ENCODE measurements around the gene THBS2.

The THBS2 gene

DNA sequence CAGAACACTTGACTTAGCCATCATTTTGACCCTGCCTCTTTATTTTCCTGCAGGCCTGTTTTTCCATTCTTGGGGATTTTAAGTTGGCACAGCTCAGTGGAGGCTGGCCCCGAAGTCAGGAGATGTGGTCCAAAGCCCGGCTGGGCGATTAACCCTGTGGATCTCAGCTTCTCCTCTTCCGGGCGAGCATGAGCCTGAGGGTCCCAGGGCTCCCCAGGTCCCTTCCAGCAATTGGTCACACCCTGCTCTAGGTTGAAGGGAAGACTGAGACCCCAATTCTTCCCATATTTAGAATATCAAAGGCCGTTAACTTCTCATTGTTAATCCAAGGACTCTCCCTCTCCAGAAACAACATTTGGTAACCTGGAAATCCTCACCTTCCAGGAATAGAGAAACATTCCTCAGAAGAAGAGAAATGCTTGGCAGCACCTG lies 2.3 kb downstream of the THBS2 start:
- no peak overlapping the region for H3K4me3 ChIP-seq
- H3K9me3 ChIP-seq: no peaks in the 10 kb centered on the region
- H3K36me3 ChIP-seq (replicated peaks): no peaks in the 10 kb centered on the region
- peaks cover 24% of the 10 kb centered on the region for H3K4me1 ChIP-seq
- in situ Hi-C loops (cut with MboI; ENCODE audit: low sequenced_read_pairs): no loop called here
- no peak for DNase-seq (ENCODE audit: low spot score in 2 of 2)
- H3K27me3 ChIP-seq (ENCODE audit: low read depth): no peaks in the 10 kb centered on the region

DNA sequence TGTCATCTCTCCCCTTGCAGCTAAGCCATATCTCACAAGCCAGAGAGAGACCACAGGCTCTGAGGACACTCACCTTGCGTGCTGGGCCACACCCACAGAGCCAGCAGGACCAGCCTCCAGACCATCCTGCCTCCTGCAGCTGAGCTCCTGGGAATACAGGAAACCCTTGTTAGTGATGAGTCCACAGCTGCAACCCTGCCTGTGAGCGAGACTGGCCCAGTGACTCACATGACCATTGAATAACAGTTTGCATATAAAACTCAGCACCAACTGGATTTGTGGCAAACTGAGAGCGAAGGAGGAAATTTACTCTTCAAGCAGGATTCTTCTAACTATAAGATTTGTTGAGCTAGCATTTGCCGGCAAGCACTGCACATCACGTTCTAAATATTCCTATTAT lies 3.0 kb downstream of the THBS2 start:
- no peak for DNase-seq (ENCODE audit: low spot score in 2 of 2)
- H3K4me1 ChIP-seq: peaks cover 24% of the 10 kb centered on the region
- no peaks in the 10 kb centered on the region for H3K36me3 ChIP-seq (replicated peaks)
- no peak overlapping the region for H3K4me3 ChIP-seq
- H3K27me3 ChIP-seq (ENCODE audit: low read depth): no peaks in the 10 kb centered on the region
- no peaks in the 10 kb centered on the region for H3K9me3 ChIP-seq
- in situ Hi-C loops (cut with MboI; ENCODE audit: low sequenced_read_pairs): no loop called here

DNA sequence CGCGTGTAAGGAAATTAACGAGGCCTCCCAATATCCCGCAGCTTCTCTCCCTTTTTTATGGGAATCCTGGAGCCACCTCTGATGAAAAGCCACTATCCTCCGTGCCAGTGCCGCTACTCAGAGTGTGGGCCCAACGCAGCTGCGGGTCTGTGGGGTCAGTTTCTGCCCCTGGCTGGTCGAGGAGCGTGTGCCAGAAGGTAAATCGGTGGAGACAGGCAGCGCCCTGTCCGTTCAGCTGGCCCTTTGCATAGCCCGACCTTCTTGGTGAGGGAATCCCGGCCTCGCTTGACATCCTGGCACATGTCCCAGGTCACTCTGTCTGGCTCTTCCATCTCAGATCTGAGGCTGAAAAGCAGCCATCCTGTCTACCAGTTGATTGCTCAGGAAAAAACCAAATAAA lies 4.6 kb downstream of the THBS2 start:
- no peak for DNase-seq (ENCODE audit: low spot score in 2 of 2)
- Histone ChIP-seq H3K36me3 (replicated peaks) (no peaks in the 10 kb centered on the region), H3K9me3 (no peaks in the 10 kb centered on the region), H3K4me1 (peaks cover 22% of the 10 kb centered on the region), H3K27me3 (ENCODE audit: low read depth) (no peaks in the 10 kb centered on the region), H3K4me3 (no peak overlapping the region)
- in situ Hi-C loops (cut with MboI; ENCODE audit: low sequenced_read_pairs): no loop called here

DNA sequence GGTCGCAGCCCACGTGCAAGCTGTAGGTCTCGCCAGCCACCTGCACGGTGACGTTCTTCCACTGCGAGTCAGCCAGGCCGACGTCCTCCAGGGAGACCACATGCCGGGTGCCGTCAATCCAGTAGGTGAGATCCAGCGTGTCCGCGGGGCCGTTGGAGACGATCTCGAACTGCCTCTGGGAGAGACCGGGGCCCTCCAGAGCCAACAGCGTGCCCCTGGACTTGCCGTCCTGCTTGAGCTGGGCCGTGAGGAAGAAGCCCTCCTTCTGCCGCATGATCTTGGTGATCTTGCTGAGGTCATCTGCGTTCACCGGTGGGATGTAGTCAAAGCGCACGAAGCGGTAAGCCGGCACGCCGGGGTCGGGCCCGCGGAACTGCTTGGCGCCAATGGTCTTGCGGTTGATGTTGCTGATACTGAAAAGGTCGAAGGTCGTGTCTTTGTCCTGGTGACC lies 5.1 kb downstream of the THBS2 start:
- H3K36me3 ChIP-seq (replicated peaks): no peaks in the 10 kb centered on the region
- no peaks in the 10 kb centered on the region for H3K27me3 ChIP-seq (ENCODE audit: low read depth)
- in situ Hi-C loops (cut with MboI; ENCODE audit: low sequenced_read_pairs): no loop called here
- H3K4me1 ChIP-seq: peaks cover 17% of the 10 kb centered on the region
- no peak for DNase-seq (ENCODE audit: low spot score in 2 of 2)
- H3K9me3 ChIP-seq: no peaks in the 10 kb centered on the region
- H3K4me3 ChIP-seq: no peak overlapping the region

DNA sequence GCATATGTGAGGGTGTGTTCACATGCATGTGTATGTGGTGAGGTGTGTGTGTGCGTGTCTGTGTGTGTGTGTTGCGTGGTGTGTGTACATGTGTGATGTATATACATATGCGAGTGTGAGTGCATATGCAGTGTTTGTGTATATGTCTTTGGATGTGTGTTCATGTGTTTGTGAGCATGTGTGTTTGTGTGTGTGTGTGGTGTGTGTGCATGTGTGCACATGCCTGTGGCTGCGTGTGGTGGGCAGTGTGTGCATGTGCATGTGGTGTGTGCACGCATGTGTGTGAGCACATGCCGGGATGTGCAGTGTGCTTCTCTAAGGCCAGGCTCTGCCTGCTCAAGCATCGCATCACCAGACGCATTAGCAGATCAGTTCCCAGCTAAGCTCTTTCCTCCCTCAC lies 5.7 kb downstream of the THBS2 start:
- Histone ChIP-seq H3K4me3 (no peak overlapping the region), H3K36me3 (replicated peaks) (no peaks in the 10 kb centered on the region), H3K4me1 (peaks cover 12% of the 10 kb centered on the region), H3K27me3 (ENCODE audit: low read depth) (no peaks in the 10 kb centered on the region), H3K9me3 (no peaks in the 10 kb centered on the region)
- in situ Hi-C loops (cut with MboI; ENCODE audit: low sequenced_read_pairs): no loop called here
- DNase-seq (ENCODE audit: low spot score in 2 of 2): no peak

DNA sequence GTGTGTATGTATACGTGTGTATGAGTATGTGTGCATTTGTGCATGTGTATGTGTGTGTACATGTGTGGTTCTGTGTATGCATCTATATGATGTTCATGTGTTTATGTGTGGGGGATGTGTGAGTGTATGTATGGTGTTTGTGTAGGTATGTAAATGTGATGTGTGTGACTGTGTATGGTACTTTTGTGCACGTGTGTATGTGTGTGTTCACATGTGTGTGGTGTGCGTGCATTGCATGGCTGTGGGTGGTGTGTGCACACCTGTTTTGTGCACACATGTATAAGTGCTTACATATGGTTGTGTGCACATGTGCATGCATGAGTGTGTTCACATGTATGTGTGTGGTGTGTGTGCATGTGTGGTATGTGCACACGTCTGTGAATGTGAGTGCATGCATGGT lies 6.2 kb downstream of the THBS2 start:
- Histone ChIP-seq H3K4me1 (peaks cover 10% of the 10 kb centered on the region), H3K27me3 (ENCODE audit: low read depth) (no peaks in the 10 kb centered on the region), H3K9me3 (no peaks in the 10 kb centered on the region), H3K36me3 (replicated peaks) (no peaks in the 10 kb centered on the region), H3K4me3 (no peak overlapping the region)
- in situ Hi-C loops (cut with MboI; ENCODE audit: low sequenced_read_pairs): no loop called here
- DNase-seq (ENCODE audit: low spot score in 2 of 2): no peak

DNA sequence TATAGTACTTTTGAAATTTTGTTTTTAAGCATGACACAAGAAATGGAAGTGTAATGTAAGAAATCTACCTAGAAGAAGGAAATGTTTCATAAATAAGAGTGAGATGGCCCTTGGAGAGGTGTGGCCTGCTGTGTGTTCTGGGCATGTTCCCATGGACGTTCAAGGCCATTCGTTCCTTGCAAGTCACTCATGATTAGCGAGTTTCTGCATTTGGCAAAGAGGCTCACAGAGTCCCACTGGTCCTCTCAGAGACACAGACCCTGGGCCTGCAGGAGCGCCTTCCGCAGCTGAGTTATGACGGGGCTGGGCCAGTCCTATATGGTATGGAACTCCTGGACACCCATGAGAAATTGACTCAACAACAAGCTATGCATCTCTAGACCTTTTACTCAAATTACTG lies 7.2 kb downstream of the THBS2 start:
- H3K36me3 ChIP-seq (replicated peaks): no peaks in the 10 kb centered on the region
- in situ Hi-C loops (cut with MboI; ENCODE audit: low sequenced_read_pairs): no loop called here

DNA sequence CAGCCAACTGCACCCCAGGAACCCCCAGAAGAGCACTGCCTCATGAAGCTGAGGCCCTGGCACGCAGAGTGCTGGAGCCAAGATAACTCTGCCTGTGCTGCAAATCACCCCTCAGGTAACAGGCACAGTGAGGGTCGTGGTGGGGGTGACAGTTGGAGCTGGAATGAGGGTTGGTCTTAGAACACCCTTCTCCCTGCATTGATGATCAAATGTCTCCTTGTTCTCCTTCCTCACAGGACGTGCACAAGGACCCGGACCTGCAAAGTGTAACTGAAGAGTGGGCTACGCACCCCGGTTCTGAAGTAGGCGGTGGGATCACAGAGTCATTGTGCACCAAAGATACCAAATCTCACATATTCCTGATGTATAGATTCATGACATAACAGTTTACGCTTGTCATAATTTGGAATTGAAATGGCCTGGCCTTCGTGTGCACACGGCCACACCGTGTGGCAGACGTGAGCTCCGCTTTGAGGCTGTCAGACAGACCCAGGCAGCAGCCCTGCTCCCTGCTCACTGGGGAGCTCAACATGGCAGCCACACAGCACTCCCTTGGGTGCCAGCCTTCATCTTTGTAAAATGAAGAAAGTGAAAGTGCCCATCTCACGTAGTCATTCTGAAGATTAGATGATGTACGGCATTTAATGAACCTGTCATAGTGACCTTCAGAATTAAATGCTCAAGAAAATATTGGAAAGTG lies 8.8 kb downstream of the THBS2 start:
- Histone ChIP-seq H3K4me3 (no peak overlapping the region), H3K36me3 (replicated peaks) (no peaks in the 10 kb centered on the region), H3K9me3 (no peaks in the 10 kb centered on the region), H3K27me3 (ENCODE audit: low read depth) (no peaks in the 10 kb centered on the region), H3K4me1 (no peaks in the 10 kb centered on the region)
- in situ Hi-C loops (cut with MboI; ENCODE audit: low sequenced_read_pairs): no loop called here
- DNase-seq (ENCODE audit: low spot score in 2 of 2): no peak

More for the DNA sequence above, 7.2 kb downstream of the THBS2 start:
- no peak for DNase-seq (ENCODE audit: low spot score in 2 of 2)
- Histone ChIP-seq H3K4me3 (no peak overlapping the region), H3K9me3 (no peaks in the 10 kb centered on the region), H3K27me3 (ENCODE audit: low read depth) (no peaks in the 10 kb centered on the region), H3K4me1 (peaks cover 2% of the 10 kb centered on the region; the same call in 1 of the 2 replicates)

DNA sequence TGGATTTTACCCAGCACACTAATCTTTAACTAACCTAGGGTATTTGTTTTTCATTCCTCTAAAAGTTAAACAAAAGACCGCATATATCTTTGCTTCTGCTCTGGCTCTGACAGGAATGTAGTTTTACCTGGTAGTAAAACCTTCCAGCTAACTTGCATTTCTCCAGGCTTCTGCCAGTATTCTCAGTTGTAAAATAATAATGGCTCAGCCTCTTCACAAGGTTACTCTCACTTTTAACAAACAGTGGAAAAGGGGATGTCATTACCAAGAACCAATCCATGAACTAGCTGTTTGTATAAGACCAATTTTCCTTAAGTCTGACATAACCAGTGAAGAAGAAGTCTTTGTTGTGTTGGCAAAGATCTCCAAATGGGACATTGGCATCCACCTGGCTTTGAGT lies 10.0 kb downstream of the THBS2 start:
- Histone ChIP-seq H3K4me1 (no peaks in the 10 kb centered on the region), H3K4me3 (no peak overlapping the region), H3K27me3 (ENCODE audit: low read depth) (no peaks in the 10 kb centered on the region), H3K9me3 (no peaks in the 10 kb centered on the region), H3K36me3 (replicated peaks) (no peaks in the 10 kb centered on the region)
- in situ Hi-C loops (cut with MboI; ENCODE audit: low sequenced_read_pairs): no loop called here
- no peak for DNase-seq (ENCODE audit: low spot score in 2 of 2)

DNA sequence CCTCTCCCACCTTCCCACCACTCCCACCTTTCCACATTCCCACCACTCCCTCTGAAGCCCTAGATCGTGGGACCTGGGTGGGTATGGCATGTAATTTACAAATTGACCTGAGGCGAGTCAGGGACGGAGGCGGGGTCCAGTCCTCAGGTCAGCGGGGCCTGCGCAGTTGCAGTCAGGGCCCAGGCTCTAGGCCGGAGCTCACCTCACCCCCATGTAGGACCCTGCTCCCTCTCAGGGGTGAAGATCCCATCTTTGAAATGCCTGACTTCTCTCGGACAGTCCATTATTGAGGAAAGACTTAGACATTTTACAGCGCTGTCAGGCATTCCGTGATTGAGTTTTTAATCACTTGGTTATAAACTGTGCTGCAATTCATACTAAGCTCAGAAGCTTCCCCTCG lies 10.5 kb downstream of the THBS2 start:
- Histone ChIP-seq H3K4me3 (no peak overlapping the region), H3K36me3 (replicated peaks) (no peaks in the 10 kb centered on the region), H3K4me1 (no peaks in the 10 kb centered on the region), H3K27me3 (ENCODE audit: low read depth) (no peaks in the 10 kb centered on the region), H3K9me3 (no peaks in the 10 kb centered on the region)
- DNase-seq (ENCODE audit: low spot score in 2 of 2): no peak
- in situ Hi-C loops (cut with MboI; ENCODE audit: low sequenced_read_pairs): no loop called here

DNA sequence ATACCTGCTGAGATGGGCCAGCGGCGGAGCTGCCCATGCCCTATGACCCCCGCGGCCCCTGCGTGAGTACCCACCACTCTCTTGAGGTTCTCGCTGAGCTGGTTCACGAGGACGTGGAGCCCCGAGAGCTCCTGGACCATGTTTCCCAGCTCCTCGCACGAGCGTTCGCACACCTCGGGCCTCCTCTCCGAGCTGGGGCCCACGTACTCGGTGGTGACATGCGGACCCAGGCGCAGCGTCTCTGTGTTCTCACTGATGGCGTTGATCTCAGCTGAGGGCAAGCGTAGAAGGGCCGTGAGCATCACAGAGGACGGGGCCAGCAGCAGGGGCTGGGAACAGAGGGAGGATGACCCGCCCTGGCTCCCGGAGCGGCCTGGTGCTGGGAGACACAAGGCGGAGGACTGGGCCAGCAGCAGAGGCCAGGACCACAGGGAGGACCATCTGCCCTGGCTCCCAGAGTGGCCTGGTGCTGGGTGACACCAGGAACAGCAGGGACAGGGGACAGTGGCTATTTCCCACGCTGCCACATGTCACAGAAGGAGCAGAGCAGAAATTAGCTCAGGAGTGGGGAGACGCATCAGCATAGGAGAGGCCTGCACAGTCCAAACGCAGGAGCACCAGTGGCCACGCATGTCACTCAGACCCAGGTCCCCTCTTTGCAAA lies 11.8 kb downstream of the THBS2 start:
- H3K4me1 ChIP-seq: no peaks in the 10 kb centered on the region
- no peak for DNase-seq (ENCODE audit: low spot score in 2 of 2)
- no peaks in the 10 kb centered on the region for H3K27me3 ChIP-seq (ENCODE audit: low read depth)
- H3K4me3 ChIP-seq: no peak overlapping the region
- in situ Hi-C loops (cut with MboI; ENCODE audit: low sequenced_read_pairs): no loop called here
- H3K36me3 ChIP-seq (replicated peaks): no peaks in the 10 kb centered on the region
- H3K9me3 ChIP-seq: no peaks in the 10 kb centered on the region

DNA sequence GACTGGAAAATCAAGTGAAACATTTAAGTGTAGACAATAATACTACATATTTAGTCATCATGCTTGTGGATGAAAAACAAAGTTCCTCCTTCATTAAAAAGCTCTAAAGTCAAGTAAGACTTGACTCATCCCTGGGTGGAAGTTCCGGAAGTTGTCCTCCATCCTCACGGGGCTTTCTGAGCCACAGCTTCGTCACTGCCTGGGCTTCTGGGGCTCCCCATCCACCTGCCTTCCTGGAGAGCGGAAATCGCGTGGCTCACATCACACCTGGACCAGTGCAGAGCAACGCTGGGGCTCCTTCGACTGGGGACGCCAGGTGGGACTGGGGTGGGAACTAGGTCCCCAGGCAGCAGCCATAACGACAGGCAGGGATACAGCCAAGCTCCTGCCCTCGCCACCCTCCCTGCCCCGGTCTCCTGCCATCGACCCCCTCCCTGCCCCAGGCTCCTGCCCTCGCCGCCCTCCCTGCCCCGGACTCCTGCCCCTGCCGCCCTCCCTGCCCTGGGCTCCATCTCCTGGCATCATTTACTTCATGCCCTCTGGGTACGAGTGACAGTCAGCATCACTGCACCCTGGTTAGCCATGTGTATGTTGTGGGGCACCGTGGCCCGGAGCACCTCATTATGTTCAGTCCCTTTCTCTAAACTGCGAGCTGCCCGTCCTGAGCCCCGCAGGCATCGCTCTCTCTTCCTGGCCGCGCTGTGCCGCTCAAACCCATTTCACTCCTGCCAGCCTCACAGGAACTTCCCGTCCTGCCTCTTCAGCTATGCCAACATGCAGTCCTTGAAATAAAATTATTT lies 12.9 kb downstream of the THBS2 start:
- H3K27me3 ChIP-seq (ENCODE audit: low read depth): no peaks in the 10 kb centered on the region
- in situ Hi-C loops (cut with MboI; ENCODE audit: low sequenced_read_pairs): no loop called here

DNA sequence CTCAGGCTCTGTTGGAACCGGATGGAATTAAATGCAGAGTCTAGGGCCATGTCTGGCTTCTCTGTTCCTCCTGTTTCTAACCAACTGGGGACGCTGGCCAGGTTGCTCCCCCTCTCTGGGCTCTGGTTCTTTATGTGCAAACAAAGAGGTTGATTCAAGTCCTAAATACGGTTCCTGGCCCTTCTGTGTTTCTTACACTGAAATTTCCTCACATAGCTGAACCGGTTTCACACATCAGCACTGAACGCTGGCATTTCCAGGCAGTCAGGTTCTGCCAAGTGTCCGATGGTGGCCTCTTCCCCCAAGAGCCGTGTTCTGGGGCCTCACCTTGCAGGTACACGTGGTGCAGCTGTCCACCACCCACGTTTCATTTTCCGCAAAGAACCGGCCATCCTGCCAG lies 13.5 kb downstream of the THBS2 start:
- Histone ChIP-seq H3K4me3 (no peak overlapping the region), H3K27me3 (ENCODE audit: low read depth) (no peaks in the 10 kb centered on the region), H3K4me1 (no peaks in the 10 kb centered on the region), H3K36me3 (replicated peaks) (no peaks in the 10 kb centered on the region), H3K9me3 (no peaks in the 10 kb centered on the region)
- no peak for DNase-seq (ENCODE audit: low spot score in 2 of 2)
- in situ Hi-C loops (cut with MboI; ENCODE audit: low sequenced_read_pairs): no loop called here

More for the DNA sequence above, 12.9 kb downstream of the THBS2 start:
- Histone ChIP-seq H3K4me1 (no peaks in the 10 kb centered on the region), H3K4me3 (no peak overlapping the region), H3K9me3 (no peaks in the 10 kb centered on the region), H3K36me3 (replicated peaks) (no peaks in the 10 kb centered on the region)
- DNase-seq (ENCODE audit: low spot score in 2 of 2): no peak

DNA sequence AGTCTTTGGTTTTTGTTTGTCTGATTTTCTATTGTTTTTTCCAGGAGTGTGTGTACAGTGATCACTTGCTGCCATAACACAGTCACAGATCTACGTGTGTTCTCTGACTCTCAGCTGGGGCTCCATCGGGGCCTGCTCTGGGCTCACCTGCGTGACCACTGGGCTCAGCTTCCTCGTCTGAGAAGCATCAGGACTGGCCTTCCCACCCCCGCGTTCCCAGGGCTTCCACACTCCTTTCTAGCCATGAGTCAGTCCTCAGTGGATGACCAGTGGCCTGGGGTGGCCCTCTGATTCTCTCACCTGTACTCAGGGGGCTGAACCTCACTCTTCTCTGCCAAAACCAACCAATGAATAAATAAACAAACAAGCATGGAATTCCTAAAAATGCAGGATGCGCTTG lies 14.5 kb downstream of the THBS2 start:
- Histone ChIP-seq H3K4me1 (no peaks in the 10 kb centered on the region), H3K27me3 (ENCODE audit: low read depth) (no peaks in the 10 kb centered on the region), H3K9me3 (no peaks in the 10 kb centered on the region), H3K4me3 (no peak overlapping the region), H3K36me3 (replicated peaks) (no peaks in the 10 kb centered on the region)
- DNase-seq (ENCODE audit: low spot score in 2 of 2): no peak
- in situ Hi-C loops (cut with MboI; ENCODE audit: low sequenced_read_pairs): no loop called here
